Right renal cortex interstitium (tissue), 3 donors: Measurements from ENCODE around the gene MTCL1. TPM values are rescaled to one million over a fixed set of nuclear protein-coding genes. Genes with fewer than 3 reads are reported as not detected.

Experiments
- DNase-seq, 3 donors: peaks; one replicate each; pipeline ENCODE4 v3.0.0-alpha.2; 2013; ENCODE audit warnings: low read depth in 3 of 3, low spot score in 2 of 3
- polyA plus RNA-seq, 3 donors: library from polyadenylated mRNA; unstranded; fragments of 120-200 nt; gene quantifications; one replicate each; pipeline ENCODE4 v1.2.1, GENCODE V29; 2013; ENCODE audit not compliant: insufficient read length in 3 of 3

Gene MTCL1
- polyA plus RNA-seq, 3 donors = 16.4 to 18.9 (median 18.9) TPM

DNA sequence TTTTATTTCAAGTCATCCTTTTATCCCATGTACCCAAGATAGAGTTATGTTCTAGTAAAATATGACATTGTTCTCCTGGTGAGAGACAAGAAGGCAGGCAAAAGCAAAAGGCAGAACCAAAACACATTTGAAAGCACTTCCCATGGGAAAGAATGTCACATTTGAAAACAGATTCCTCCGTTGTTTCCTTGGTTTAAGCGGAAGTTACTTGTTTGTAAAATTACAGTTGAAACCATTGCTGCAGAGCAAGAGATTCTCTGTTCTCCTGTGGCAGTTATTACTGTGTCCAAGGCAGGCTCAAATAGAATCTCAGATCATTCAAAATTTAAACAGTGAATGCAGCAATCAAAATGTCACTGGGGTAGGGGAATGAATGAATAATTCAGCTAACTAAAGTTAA lies 149.6 kb downstream of the MTCL1 start:
- DNase-seq = no peak

DNA sequence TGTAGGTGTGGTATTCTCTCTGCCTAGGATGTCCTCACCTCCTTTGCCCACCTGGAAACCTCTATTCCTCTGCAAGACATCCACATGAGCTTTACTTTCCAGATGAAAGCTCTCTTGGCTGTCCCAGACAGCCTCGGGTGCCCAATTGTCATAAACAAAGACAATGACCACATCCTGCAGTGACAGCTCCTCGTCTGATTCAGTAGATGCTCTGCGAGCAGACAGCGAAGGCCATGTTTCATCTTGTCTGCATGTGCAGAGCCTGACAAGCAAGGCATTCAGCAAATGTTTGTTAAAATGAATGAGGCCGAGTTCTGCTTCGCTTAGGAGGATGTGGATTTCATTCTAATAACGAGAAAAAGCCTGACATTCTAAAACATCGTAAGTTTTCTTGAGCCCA lies 150.9 kb downstream of the MTCL1 start:
- DNase-seq = no peak

DNA sequence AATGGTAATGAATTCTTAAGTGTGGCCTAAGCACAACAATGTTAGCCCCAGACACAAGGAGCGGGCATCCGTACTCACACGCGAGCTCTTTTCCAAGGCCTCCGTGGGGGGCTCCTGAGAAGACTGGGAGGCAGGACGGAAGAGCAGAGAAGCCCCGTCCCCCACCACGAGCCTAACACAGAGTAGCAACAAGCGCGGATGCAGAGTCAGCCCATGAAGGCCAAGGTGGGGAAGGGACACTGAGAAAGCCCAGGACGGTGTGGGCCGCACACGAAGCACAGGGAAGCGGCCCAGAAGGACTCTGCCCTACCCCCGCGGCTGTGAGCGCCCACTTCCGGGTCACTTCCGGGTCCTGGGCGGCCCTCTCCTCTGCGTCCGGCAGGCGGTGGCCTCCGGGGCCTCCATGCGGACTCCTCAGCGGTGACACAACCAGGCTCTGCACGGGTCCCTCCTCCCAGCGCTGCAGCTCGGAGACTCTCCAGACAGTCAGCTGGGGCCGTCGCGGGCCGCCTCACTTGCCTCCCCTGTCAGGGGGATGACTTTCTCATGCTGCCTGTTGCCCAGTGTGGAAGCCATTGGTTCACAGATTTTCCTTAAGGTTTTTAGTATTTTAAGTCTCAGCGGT lies 151.5 kb downstream of the MTCL1 start:
- DNase-seq = no peak

DNA sequence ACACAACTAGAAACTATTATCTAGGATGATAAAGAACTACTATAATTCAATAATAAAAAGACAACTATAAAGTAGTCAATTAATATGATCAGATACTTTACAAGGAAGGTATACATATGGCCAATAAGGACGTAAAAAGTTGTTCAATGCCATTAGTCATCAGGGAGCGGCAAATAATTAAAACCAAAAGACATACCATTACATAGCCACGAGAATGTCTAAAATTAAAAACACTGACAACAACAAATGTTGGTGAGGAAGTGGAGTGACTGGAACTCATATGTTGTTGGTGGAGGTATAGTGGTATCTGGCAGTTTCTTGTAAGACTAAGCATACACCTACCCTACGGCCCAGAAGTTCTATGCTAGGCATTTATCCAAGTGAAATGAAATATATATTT lies 152.4 kb downstream of the MTCL1 start:
- DNase-seq = no peak

DNA sequence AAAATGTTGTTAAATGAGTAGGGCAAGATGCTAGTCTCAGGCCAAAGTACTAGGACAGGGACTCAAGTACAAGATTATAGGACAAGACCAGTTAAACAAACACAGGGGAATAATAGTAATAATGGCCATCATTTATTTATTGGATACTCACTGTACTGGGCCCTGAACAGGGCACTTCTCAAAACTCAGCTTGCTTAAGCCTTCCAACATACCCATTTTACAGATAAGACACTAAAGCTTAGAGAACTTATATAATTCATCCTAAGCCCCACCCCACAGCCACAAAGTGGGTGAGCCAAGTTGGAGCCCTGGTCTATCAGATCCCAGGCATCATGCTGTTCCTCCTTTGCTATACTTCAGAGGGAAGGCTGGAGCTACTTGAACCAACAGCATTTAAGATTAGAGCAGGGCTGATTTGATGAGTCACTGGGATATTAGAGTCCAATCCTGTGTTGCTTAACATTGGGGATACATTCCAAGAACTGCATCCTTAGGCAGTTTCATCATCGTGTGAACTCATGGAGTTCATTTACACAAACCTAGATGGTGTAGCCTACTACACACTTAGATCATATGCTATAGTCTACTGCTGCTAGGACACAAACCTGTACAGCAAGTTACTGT lies 153.6 kb downstream of the MTCL1 start:
- no peak for DNase-seq

DNA sequence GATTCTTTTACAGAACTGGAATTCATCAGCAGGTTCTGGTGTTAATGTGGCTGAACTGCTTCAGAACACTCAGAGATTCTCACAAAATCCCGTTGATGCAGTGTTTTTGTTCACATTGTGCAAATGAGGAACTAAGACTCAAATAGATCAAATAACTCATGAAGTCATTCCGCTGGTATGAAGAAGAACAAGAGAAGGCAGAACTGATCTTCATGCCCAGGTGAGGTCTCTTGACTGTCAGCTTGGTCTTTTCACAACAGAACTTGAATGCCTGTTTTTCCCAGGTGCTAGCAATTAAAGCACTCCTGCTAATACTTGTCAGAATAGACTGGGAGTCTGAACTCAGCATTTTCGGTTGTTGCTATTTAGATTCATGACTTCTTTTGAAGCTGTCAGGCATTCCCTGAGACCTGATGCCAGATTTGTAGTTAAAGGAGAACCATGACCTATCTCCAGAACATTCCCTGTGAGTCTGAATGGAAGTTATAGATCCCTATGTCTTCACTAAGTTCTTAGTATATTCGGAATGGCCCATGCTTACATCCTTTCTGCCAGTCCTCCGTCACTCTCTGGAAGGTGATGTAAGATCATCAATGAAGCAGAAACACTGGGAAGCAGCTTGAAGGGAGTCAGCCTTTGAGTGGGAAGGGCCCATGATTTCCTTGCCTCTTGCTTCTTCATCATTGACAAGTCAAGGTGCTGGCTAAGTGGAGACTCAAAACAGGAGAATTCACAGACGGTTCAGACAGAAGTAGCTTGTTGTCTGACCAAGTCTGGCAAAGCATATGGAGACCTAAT lies 155.7 kb downstream of the MTCL1 start:
- DNase-seq = no peak

DNA sequence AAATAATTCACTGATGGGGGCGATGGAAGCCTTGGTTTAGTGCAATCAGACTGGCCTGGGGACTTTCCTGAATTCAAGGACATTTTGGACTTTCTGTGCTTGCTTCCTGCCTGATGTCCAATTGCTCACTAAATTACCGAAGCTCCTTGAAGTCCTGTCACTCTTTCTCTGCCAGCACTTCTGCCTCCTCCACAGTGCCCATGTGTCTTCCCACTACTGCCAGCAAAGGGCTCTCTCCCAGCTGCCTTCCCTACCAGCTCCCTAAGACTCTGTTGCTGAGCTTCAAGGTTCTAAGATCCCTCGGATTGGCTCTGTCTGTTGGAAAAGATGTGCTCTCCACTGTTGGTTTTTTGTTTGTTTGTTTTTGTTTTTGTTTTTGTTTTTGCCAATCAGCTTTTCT lies 158.1 kb downstream of the MTCL1 start:
- no peak for DNase-seq

DNA sequence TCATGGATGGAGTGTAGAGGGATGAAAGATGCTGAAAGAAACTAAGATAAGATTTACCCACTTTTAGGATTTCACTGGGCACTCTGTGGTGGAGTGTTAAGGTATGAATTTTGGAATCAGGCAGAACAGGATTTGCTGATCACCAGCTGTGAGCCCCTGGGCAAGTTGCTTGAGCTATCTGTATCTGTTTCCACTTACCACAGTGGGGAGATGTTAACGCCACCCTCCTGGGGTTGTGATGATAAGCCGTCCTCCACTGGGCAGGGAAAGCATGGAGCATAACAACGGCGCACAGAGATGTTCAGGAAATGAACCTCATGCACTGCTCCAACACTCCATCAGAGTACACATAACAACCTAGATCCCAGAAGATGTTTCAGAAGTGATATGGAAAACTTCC lies 160.6 kb downstream of the MTCL1 start:
- no peak for DNase-seq

DNA sequence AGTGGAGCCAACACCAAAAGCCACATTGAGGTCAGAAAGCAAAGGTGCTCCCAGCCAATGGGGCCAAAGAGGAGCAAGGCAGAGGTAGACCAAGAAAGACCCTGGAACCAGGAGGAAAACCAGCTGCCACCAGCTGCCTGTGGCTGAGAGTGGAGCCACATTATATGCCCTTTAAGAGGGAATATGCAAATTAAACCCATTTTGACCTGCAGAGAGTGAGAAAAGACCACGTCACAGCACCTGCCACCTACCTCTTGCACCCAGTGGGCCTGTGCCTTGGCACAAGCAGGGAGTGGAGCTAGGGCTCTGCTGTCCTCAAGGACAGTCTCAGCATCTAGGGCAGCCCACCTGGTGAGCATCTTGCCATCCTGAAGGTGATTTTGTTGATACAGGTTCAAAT lies 161.3 kb downstream of the MTCL1 start:
- DNase-seq = no peak

DNA sequence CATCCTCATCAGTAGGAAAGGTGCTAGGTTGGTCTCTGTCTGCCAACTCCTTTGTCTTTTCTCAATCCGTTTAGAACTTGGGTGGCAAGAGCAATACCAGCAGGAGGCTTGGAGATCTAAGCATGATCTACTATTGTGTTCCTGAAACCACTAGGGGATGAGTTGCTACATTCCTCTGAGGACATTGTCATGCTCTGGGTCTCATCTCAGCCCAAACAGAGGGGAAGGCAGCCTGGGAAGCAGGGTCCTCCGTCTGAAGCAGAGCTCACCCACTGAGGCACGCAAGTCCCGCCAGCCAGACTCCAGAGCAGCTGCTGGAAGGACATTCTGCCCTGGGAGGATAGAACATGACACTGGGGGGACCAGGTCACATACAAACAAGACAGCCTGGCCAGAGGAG lies 162.9 kb downstream of the MTCL1 start:
- no peak for DNase-seq

DNA sequence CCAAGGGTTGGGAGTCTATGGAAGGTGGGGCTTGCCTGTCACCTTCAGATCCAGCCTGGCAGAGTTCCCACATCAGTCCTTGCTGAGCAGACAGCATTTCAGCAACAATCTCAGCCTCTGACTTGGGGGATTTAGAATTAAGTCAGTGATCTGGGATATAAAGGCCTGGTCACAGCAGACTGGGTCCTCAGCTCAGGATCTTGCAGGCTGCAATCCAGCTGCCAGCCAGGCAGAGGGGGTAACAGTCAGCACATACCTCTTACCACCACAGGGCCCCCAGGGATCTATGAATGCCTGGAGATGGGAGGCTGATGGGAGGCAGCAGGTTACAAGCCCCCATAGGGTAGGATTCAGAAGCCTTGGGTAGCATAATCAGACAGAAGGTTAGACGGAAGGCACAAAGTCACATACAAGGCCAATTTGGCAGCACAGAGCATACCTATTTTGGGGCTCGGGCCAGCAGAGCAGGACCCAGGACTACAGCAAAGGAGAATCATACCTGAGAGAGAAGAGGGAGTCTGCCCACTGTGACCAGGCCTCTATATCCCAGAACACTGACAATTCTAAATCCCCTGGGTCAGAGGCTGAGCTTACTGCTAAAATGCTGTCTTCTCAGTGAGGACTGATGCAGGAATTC lies 163.5 kb downstream of the MTCL1 start:
- DNase-seq = no peak

DNA sequence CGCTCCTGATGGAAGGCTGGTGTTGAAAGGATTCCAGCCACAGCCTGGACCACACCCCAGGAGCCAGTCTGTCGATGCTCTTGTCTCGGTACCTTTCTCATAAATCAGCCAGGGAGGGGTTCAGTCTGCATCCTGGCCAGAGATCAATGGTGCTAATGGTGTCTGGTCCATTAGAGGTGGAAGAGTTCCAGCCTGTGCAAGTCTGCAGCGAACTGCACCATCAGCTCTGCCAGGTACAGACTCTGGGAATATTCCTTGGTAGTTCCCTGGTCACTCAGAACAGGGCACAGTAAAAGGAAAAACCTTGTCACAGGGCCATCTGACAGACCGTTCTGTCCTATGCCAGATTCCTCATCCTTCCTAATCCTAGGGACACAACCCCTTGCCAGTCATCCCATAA lies 164.3 kb downstream of the MTCL1 start:
- no peak for DNase-seq

DNA sequence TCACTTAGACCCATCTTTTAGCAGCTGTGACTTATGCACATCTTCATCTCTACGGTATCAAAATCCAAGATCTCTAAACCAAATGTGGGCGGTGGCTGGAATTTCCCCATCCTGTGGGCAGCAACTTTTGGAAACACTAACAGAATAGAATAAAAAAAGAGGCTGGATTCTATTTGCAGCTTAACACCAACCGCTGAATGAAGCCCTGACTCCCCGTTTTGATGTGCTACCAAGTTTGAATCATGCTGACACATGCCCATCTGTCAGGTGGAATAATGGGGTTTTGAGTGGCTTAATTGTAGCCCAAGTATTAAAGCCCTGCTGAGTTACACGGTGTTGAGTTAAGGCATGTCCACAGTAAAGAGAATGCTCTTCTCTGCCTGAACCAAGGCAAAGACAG lies 165.2 kb downstream of the MTCL1 start:
- DNase-seq = no peak

DNA sequence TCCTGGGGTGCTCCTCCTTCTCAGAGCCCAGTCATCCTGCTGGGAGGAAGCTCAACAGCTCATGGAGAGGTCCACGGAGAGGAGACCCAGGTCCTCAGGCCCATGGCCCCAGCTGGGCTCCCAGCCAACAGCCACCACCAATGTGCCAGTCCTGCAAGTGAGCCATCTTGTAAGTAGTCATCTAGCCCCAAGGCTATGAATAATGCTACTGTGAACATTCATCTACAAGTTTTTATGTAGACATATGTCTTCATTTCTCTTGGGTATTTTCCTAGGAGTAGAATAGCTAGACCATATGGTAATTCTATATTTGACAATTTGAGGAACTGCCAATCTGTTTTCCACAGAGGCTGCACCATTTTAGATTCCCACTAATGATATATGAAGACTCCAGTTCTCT lies 166.1 kb downstream of the MTCL1 start:
- DNase-seq = no peak

DNA sequence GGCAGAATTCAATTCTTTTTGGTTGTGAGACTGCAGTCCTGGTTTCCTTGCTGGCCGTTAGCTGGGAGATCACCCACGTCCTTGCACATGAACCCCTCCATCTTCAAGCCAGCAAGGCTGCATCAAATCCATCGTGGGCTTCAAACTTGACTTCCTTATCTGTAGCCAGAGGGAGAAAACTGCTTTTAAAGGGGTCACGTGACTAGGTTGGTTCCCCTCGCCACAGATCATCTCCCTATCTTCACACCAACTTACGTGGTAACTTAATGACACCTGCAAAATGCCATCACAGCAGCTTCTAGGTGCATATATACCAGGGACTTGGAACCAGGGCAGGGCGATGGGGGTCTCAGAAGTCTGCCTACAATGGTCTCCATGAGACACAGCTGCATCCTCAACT lies 169.5 kb downstream of the MTCL1 start:
- DNase-seq = no peak

DNA sequence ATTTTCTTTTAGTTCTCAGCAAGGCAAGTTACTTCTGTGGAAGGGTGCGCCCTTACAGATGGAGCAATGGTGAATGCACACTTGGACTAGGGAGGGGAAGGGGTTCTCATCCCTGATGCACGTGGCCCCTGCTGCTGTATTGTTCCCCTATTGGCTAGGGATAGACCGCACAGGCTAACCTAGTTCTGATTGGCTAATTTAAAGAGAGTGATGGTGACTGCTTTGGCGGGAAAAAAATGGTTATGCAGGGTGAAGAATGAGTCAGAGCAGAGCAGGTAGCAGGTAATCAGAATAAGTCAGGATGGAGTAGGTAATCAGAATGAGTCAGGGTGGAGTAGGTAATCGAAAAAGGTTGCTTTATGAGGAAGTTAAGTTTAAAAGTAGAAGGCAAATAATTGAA lies 171.5 kb downstream of the MTCL1 start:
- no peak for DNase-seq

DNA sequence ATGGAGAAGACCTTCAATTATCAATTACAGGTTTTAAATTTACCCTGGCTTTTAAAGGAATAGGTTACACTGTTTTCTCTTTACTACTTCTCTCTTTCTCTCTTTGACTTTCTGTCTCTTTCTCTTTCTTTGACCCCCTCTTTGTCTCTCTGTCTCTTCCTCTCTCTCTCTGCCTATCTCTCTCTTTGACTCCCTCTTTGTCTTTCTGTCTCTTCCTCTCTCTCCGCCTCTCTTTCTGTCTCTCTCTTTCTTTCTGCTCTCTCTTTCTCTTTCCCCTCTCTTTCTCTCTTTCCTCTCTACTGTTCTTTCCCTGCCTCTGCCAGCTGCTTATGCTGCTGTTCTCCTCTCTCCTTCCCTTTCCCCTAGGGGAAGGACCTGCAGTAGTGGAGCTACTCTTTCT lies 175.7 kb downstream of the MTCL1 start:
- DNase-seq = no peak

Other genes starting within 250 kb of the MTCL1 start
- gene RAB12, start 96.1 kb upstream of the MTCL1 start, polyA plus RNA-seq = 10 to 100 TPM; 45.3 to 49.5 (median 47.3) TPM